GM06990 (cell line): ENCODE measurements around the gene SEC62.

ENCODE experiments used
- DNase-seq: peaks from one replicate; pipeline ENCODE4 v3.0.0-alpha.2; 2011; ENCODE audit not compliant: insufficient read length; ENCODE audit errors: extremely low read depth
- H3K27me3 ChIP-seq: replicated peaks from 2 replicates; pipeline ENCODE4 v1.6.0; 2011; ENCODE audit warnings: low read length; ENCODE audit not compliant: control insufficient read depth, insufficient read depth
- H3K36me3 ChIP-seq: 2 replicates; pipeline ENCODE4 v1.5.1; 2011; ENCODE audit warnings: low read length; ENCODE audit not compliant: control insufficient read depth, insufficient read depth
- H3K4me3 ChIP-seq: replicated peaks from 2 replicates; pipeline ENCODE4 v1.5.1; 2011; ENCODE audit warnings: low read depth, mild to moderate bottlenecking, control low read depth, low read length
- CTCF ChIP-seq: IDR thresholded peaks from 2 replicates; pipeline ENCODE4 v1.5.1; 2011; ENCODE audit warnings: low read length, control low read depth, mild to moderate bottlenecking, inconsistent platforms; ENCODE audit not compliant: insufficient read depth, poor library complexity, severe bottlenecking

SEC62 gene

GRCh38 chr3:169966428-169966950, at the start of gene SEC62:
Gene SEC62, plus strand, starts transcription at chr3:169966807. Its CDS starts 16 bp downstream, at chr3:169966823.
- peak; percentile 95 for DNase-seq
- H3K36me3 ChIP-seq, result no peaks in the 10 kb centered on the region
- no peaks in the 10 kb centered on the region for H3K27me3 ChIP-seq
- H3K4me3 ChIP-seq, result peak within 1 kb of the TSS; percentile 59
- peak; percentile 79 for TF ChIP-seq CTCF

- no peak for TF ChIP-seq CTCF
- DNase-seq, result no peak
- Histone ChIP-seq H3K27me3 (no peaks in the 10 kb centered on the region), H3K4me3 (no peak overlapping the region), H3K36me3 (no peaks in the 10 kb centered on the region)
Observed at GRCh38 chr3:169923189-169923588, 43.4 kb upstream of the SEC62 start.

- no peak for DNase-seq
- Histone ChIP-seq H3K4me3 (no peak overlapping the region), H3K36me3 (no peaks in the 10 kb centered on the region), H3K27me3 (no peaks in the 10 kb centered on the region)
- no peak for TF ChIP-seq CTCF
Observed at GRCh38 chr3:169923831-169924230, 42.8 kb upstream of the SEC62 start.

GRCh38 chr3:169929830-169930519, 36.6 kb upstream of the SEC62 start:
- DNase-seq, result no peak
- peak; percentile 36 for TF ChIP-seq CTCF

GRCh38 chr3:169930843-169931242, 35.8 kb upstream of the SEC62 start:
- no peak for TF ChIP-seq CTCF
- H3K36me3 ChIP-seq, result no peaks in the 10 kb centered on the region
- no peak for DNase-seq
- no peaks in the 10 kb centered on the region for H3K27me3 ChIP-seq
- H3K4me3 ChIP-seq, result no peak overlapping the region

More at GRCh38 chr3:169929830-169930519, 36.6 kb upstream of the SEC62 start:
- H3K27me3 ChIP-seq, result no peaks in the 10 kb centered on the region
- H3K36me3 ChIP-seq, result no peaks in the 10 kb centered on the region
- no peak overlapping the region for H3K4me3 ChIP-seq
